GM18498 (cell line): Measurements from ENCODE around the gene RPS6KB2.
A peak's percentile ranks its signal among the peaks of the same experiment; 100 is the strongest.
"Not testable (repeated sequence)": the region's sequence is repeated elsewhere in the genome, so short reads cannot be mapped to it uniquely, and the experiment has no call there.

Experiments
- ATAC-seq: cut with Tn5 transposase; IDR thresholded peaks from one replicate; pipeline ENCODE4 v1.9.1; 2021; ENCODE audit warnings: mild to moderate bottlenecking, moderate library complexity; ENCODE audit not compliant: unreplicated experiment

RPS6KB2 gene

DNA sequence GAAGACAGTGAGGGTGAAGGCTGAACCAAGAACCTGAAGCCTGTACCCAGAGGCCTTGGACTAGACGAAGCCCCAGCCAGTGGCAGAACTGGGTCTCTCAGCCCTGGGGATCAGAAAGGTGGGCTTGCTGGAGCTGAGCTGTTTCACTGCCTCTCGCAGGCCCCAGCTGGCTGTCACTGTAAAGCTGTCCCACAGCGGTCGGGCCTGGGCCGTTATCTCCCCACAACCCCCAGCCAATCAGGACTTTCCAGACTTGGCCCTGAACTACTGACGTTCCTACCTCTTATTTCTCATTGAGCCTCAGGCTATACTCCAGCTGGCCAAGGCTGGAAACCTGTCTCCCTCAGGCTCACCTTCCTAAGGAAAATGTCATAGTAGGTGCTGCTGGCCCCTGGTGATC, 30.8 kb upstream of the RPS6KB2 start:
- ATAC-seq = no peak

DNA sequence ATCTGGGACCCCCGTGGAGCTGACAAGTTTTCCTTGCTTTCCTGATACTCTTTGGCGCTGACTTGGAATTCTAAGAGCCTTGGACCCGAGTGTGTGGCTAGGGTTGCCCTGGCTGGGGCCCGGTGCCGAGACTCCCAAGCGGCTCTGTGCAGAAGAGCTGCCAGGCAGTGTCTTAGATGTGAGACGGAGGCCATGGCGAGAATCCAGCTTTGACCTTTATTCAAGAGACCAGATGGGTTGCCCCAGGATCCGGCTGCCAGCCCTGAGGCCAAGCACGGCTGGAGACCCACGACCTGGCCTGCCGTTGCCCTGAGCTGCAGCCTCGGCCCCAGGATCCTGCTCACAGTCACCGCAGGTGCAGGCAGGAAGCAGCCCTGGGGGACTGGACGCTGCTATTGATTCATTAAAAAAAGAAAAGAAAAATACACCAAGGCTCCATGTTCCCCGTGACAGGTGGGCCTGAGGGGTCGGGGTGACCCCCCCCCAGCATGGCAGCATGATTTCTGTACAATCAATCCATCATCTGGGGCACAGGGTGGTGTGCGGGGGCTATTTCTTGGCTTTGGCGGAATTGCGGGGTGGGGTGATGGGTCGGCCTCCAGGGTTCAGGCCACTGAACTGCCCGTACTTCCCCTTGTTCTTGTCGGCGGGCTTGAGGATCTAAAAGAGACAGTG, 30.2 kb upstream of the RPS6KB2 start:
- ATAC-seq = no peak

DNA sequence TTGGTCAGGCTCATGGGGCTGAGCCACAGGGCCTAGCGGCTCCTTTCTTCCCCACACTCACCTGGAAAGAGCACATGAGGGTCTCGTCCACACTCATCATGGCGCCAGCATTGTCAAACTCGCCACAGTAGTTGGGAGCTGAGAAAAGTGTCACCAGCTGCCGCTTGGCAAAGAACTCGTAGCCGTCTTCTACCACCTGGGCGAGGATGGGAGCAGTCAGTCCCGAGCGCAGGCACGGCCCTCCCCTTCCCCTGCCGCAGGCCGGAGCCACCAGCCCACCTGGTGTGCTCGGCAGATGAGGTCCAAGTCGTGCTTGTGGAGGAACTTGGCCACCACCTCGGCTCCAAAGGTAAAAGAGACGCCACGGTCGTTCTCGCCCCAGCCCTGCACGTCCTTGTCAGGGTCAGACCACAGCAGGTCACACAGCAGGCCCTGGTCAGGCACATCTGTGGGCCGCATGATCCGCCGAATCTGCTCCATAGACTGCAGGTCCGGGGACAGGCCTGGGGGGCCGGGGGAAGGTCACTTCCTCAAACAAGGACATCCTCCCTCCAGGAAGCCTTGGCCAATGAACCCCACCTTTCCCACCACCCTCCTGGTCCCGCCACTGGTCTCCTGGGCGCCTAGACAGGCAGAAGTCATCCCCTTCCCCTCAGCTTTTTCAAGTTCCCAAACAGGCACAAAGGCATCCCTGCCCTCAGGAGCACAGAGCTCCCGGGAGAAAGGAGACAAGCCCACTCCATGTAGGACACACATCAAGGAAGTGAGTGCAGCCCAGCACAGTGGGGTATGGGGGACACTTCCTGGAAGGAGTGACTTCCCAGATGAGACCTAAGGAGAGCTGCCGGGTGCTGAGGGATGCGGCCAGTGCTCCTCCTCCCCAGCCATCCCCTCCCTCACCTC, 29.4 kb upstream of the RPS6KB2 start:
- ATAC-seq = no peak

DNA sequence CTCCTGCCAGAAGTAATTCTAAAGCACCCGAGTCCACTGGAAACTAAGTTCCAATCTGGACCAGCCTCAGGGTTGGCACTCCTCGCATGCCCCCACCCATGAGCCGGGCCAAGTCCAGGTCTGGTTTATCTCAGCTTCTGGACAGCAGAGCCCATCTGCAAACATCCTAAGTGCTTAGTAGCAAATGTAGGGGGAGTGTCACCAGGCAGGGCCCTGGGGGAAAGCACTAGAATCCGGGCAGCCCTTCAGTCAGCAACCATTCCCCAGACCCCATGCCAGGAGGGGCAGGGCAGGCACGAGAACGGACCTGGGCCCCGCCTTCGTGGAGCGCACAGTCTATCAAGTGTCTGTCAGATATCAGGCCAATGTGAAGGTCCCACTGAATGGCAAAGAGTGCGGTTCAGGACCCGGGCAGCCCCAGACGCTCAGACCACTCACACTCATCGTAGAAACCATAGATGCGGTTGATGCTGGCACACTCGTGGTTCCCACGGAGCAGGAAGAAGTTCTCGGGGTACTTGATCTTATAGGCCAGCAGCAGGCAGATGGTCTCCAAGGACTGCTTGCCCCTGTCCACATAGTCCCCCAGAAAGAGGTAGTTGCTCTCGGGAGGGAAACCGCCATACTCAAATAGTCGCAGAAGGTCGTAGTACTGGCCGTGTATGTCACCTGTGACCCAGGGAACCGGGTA, 27.9 kb upstream of the RPS6KB2 start:
- no peak for ATAC-seq

DNA sequence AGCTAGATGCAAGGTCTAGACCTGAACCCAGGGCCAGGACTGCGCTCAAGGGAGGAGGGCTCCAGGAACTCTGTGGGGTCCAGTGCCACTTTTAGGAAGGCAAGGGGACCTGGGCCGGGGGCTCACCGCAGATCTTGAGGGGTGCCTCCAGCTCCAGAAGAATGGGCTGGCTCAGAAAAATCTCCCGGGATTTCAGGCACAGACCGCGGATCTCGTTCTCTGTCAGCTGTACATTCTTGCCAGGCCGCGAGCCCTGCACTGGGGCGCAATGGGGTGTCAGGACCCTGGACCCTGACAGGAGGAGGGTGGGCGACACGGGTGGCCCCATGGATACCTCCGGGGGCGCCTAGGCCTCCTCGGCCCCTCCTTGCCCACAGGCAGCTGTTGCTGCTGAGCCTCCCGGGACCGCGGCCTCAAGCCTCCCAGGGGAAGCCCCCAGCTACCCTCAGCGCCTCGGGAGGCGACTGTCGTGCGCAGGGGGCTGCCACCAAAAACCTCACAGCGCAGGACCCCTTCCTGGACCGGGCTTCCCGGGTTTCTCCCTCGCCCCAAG, 27.3 kb upstream of the RPS6KB2 start:
- ATAC-seq = no peak

DNA sequence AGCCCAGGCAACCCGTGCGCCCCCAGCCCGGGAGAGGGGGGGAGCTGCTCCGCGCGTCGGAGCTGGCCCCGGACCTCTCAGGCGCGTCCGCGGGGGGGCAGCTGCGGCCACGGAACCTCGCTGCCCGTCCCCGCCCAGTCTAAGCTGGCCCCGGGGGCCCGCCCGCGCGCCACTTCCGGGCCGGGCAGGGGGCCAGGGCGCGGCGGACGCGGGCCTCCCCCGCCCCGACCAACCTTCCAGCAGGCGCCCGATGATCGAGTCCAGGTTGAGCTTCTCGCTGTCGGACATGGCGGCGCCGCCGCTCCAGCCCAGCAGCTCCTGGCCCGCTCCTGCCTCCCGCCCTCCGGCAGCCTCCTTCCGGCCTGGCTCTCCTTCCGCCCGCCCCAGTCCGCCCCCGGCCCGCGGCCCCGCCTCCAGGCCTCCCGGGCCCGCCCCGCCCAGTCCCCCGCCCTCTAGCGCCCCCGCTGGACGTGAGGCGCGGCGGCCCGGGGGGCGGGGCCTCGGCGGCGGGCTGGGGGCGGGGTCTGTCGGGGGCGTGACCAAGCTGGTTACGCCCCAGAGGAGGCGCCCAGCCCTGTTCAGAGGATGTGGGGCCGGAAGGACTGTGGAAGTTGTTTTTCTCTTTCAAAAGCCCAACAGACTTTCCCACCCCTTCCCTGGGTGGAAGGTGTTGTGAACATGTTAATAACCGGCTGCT, 26.7 kb upstream of the RPS6KB2 start, which contains the start of gene PPP1CA:
Gene PPP1CA, minus strand, starts transcription at position 364 of the 697 bp plus-strand sequence. Its CDS starts 76 bp downstream, at position 288.
- peak; percentile 78 for ATAC-seq

DNA sequence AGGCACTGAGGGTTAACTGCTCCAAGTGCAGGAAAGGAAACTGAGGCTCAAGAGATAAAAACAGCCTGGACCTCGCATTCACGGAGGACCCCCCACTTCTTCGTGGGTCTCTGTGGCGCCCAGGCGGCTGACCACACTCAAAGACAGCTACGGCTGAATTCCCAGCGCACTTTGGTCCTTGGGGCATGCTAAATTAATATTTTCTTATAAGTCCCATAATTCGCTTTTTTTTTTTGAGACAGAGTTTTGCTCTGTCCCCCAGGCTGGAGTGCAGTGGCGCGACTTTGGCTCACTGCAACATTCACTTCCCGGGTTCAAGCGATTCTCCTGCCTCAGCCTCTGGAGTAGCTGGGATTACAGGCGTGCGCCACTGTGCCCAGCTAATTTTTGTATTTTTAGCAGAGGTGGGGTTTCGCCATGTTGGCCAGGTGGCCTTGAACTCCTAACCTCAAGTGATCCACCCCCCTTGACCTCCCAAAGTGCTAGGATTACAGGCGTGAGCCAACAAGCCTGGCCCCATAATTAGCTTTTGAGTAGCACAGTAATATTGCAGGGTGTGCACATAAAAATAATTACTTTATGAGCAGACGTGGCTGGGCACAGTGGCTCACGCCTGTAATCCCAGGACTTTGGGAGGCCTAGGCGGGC, 26.0 kb upstream of the RPS6KB2 start:
- ATAC-seq = not testable (repeated sequence)

DNA sequence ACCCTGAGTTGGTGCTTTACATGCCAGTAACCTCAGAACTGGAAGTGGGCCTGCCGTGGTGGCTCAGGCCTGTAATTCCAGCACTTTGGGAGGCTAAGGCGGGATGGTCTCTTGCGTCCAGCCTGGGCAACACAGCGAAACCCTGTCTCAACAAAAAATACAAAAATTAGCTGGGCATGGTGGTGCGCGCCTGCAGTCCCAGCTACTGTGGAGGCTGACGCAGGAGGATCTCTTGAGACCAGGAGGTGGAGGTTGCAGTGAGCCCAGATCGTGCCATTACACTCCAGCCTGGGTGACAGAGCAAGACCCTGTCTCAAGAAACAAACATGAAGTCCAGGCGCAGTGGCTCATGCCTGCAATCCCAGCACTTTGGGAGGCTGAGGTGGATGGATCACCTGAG, 25.2 kb upstream of the RPS6KB2 start:
- ATAC-seq = not testable (repeated sequence)

DNA sequence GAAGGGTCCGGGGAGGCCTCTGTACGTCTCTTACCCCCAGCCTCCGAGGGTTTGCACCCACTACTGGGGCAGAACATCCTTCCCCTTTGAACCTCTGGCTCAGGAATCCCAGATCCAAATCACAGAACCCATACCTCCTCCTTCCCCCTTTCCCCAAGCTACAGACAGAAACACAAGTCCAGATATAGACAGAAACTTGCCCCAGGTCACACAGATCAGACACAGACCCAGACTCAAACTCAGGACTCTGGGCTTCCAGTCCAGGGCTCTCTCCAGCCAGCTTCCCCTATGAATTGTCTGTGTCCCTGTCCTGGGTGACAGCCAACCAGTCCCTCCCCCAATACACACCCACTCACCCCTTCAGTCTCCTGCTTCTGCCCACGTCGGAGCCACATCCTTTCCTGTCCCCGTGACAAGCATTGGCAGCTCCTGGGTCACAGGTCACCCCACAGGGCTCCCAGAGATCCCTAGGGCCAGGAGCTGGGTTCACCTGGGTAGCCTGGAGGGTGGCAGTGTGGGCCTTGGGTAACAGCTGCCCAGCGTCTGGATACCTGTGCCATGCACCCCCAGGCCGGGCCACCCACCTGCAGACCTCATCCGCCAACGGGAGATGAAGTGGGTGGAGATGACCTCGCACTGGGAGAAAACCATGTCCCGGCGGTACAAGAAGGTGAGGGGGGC, 23.6 kb upstream of the RPS6KB2 start:
- ATAC-seq = no peak

DNA sequence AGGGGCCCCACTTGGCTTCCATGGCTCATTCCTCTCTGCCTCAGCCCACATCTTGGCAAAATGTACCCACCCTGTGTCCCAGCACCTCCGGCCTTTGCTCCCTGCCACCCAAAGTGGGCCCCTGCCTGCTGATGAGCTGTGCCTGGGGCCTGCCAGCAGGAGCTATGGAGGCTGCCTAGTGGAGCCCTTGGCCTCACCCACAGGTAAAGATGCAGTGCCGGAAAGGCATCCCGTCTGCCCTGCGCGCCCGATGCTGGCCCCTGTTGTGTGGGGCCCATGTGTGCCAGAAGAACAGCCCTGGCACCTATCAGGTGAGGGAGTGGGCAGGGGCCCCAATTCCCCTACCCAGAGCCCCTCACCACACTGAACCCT, 23.1 kb upstream of the RPS6KB2 start:
- no peak for ATAC-seq

DNA sequence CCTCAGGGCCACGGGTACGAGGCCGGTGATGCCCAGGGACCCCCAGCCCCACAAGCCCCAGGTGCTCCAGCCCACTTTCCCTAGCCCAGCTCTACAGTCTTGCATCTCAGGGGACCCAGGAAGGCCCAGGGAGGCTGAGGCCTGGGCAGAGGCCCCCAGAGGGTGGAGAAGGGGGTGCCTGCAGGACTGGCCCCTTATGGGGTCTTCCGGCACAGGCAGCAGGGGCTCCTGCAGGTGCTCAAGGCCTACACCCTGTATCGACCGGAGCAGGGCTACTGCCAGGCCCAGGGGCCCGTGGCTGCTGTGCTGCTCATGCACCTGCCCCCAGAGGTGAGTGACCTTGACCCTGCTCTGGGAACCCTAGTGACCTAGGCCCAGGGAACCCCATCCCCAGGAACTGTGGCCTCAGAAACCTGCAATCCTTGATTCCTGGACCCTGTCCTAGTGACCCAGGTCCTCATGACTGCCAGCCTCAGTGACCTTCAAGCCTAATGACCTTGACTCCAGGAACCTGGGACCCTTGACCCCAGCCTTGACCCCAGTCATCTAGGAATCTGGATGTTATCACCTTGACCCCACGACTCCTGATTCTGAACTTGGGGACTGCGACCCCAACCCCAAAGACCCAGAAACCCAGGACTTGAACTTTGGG, 22.5 kb upstream of the RPS6KB2 start:
- no peak for ATAC-seq

DNA sequence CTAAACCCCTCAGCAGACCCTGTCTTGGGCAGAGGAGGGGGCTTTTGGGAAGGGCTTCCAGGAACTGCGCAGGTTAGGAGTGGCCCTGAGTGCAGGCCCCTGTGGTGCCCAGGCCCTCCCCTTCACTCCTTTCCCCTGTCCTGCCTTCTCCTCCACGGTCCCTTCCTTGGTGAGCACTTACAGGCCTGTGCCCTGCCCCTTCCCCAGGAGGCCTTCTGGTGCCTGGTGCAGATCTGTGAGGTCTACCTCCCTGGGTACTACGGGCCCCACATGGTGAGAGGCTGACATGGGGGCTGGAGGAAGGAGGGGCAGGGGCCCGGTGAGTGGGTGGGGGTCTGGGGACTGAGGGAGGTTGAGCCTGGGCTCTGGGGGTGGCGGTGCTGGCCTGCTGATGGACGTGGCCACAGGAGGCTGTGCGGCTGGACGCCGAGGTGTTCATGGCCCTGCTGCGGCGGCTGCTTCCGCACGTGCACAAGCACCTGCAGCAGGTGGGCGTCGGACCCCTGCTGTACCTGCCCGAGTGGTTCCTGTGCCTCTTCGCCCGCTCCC, 21.8 kb upstream of the RPS6KB2 start:
- ATAC-seq = no peak

DNA sequence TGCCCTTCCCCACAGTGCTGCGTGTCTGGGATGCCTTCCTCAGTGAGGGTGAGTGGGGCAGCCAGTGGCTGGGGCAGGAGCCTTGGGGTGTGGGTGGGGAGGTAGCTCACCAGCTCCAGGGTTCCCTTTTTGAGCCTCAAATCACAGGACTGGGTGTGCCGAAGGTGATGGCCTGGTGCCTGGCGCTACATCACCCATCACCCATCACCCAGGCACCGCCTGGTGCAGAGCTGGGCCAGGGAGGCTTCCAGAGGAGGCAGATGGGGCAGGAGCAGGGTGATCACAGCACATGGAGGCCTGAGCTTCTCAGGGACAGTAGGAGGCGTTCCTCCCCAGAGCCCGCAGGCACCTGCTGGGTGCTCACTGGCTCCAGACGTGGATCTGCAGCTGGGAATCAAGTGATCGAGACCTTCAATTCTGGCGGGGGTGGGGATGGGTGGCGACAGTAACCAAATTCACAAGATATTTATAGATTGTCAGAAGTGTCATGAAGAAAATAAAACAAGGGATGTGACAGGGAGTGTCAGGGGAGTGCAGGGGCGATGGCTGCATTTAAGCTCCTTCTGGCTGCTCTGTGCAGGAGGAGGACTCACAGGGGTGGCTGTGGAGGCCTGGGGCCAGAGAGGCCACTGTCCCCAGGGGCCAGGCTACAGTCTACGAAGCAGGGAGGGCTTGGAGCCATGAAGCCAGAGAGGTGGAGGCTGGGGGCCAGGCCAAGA, 21.2 kb upstream of the RPS6KB2 start:
- no peak for ATAC-seq

DNA sequence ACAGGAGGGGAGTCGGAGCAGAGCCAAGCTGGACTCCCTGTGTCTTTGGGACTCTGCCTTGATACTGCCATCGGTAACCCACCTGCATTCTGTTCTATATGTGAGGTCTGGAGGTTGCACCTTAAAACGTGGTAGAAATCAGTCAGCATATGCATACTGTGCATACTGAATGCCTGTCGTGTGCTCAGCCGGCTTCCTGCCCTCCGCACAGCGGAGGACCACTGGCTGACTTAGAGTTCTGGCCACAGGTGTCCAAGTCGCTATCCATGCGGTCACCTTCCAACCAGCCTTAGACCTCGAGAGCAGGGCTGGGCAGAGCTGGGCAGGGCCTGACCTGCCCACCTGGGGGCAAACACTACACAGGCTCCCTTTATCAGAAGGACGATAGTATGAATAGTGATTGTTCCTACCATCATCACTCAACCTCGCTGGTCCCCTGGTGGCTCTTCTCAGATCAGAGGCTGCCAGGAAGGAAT, 20.6 kb upstream of the RPS6KB2 start:
- no peak for ATAC-seq

DNA sequence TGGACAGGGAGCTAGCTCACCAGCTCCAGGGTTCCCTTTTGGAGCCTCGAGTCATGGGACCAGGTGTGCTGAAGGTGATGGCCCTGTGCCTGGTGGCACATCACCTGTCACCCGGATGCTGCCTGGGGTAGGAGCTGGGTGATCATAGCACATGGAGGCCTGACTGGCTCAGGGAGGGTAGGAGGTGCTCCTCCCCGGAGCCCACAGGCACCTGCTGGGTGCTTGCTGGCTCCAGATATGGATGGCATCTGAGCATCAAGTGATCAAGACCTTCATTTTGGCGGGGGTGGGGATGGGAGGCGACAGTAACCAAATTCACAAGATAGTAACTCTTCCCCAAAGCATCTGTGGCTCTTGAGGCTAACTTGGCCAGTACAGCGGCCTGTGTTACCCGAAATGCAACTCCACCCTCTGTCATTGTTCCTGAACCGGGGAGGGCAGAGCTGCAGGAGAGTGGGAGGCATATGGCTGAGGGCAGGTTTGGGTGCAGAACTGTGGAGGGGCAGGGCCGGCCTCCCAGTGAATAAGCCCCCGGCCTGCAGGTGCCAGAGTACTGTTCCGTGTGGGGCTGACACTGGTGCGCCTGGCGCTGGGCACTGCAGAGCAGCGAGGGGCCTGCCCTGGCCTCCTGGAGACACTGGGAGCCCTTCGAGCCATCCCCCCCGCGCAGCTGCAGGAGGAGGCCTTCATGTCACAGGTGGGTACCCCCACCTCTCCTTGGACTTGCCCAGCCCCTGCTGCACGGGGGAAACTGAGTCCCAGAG, 19.7 kb upstream of the RPS6KB2 start:
- ATAC-seq = peak; percentile 8

DNA sequence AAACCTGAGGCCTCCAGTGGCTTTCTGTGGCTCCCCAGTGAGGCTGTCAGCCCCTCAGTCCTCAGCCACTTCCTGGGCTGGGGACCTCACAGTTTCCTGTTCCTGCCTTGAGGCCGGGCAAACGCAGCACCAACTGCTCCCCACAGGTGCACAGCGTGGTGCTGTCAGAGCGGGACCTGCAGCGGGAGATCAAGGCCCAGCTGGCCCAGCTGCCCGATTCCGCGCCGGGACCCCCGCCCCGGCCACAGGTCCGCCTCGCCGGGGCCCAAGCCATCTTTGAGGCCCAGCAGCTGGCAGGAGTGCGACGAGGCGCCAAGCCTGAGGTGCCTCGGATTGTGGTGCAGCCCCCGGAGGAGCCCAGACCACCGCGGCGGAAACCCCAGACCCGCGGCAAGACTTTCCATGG, 19.0 kb upstream of the RPS6KB2 start:
- ATAC-seq = peak; percentile 50

DNA sequence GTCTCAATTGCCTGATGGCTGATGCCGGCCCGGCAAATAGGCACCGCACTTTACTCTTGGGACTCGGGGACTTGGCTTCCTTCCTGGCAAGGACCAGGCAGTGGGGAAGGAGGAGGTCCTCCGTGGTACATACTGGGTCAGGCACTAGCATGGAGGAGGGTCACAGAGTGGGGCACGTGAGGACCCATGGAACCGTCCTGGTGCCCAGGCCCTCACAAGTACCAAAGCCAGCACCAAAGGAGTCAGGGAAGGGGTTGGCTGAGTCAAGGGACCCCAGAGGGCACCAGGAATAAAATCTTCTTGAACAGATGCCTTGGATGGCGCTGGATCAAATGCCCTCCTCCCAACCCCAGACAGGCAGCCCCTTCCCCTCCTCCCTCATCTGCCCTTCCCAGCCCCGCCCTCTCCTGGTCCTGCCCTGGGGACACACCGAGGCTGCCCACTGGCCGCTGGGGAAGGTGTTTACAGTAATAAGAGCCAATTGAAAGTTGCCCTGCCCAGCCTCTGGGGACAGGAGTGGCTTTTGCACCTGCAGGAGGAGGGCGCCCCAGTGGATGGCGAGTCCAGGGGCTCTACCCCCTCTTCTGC, 18.4 kb upstream of the RPS6KB2 start:
- ATAC-seq = no peak
